ENCODE measurements around the gene AIG1. TPM values are rescaled to one million over a fixed set of nuclear protein-coding genes. Genes with fewer than 3 reads are reported as not detected.
"Not testable (repeated sequence)": the region's sequence is repeated elsewhere in the genome, so short reads cannot be mapped to it uniquely, and the experiment has no call there.

Gene AIG1
- total RNA-seq, 1 donor from 2014 or later: 42.6 TPM

DNA sequence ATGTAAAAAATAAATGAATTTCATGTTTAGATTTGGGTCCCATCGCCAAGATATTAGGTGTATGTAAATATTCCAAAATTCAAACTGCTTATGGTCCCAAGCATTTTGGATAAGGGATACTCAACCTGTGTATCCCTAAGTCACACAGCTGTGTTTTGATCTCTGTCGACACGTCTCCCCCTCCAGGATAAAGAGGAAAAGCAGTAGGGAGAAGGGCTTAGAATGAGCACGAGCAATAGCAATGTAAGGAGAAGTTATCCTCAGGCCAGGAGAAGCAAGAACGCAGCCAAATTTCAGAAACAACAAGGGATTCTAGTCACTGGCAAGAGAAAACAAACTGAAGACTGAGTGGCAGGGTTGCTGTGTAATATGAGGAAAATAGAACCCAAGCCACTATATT is 181.2 kb downstream of the AIG1 start:
- intact Hi-C loops (cut with DNase I): no loop called here
- no peak for DNase-seq (ENCODE audit: low spot score)

- DNase-seq (ENCODE audit: low spot score): no peak
- intact Hi-C loops (cut with DNase I): no loop called here
These were observed 183.1 kb downstream of the AIG1 start for GRCh38 chr6:143243786-143244185.

DNA sequence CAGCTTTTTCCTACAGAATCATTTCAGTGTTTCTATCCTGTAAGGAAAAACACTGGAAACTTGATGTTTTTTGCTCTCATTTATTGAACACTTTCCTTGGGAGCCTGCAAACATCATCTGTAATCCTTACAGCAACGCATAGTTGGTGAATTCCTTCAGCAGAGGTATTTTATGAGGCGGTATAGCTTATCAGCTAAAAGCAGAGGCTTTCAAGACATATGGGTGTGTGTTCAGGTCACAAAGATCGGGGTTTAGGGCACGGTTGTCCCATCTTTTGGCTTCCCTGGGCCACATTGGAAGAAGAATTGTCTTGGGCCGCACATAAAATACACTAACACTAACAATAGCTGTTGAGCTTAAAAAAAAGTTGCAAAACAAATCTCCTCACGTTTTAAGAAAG is 185.0 kb downstream of the AIG1 start:
- DNase-seq (ENCODE audit: low spot score): no peak
- intact Hi-C loops (cut with DNase I): no loop called here

DNA sequence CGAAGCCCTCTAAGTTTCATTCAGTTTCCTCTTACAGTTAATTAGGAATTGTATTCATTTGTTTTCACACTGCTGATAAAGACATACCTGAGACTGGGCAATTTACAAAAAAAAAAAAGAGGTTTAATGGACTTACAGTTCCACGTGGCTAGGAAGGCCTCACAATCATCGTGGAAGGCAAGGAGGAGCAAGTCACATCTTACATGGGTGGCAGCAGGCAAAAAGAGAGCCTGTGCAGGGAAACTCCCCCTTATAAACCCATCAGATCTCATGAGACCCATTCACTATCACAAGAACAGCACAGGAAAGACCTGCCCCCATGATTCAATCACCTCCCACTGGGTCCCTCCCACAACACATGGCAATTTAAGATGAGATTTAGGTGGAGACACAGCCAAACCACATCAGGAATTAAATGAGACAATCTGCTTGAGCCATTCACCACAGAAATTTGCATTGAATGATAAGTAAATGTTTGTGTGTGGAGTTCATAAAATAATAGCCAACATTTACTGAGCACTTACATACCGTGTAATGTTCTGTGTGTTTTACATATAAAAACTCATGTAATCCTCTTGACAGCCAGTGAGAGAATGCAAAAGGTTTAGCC is 185.6 kb downstream of the AIG1 start:
- DNase-seq (ENCODE audit: low spot score); intact Hi-C loops (cut with DNase I): not testable (repeated sequence)

GRCh38 chr6:143247586-143247985 is 186.9 kb downstream of the AIG1 start:
- no peak for DNase-seq (ENCODE audit: low spot score)
- intact Hi-C loops (cut with DNase I): no loop called here

GRCh38 chr6:143248359-143248758 is 187.7 kb downstream of the AIG1 start:
- intact Hi-C loops (cut with DNase I): no loop called here
- DNase-seq (ENCODE audit: low spot score): no peak

- DNase-seq (ENCODE audit: low spot score): no peak
- intact Hi-C loops (cut with DNase I): no loop called here
These were observed 190.6 kb downstream of the AIG1 start for GRCh38 chr6:143251288-143251687.

- intact Hi-C loops (cut with DNase I): no loop called here
- no peak for DNase-seq (ENCODE audit: low spot score)
These were observed 192.3 kb downstream of the AIG1 start for GRCh38 chr6:143252961-143253360.

GRCh38 chr6:143253586-143253985 is 192.9 kb downstream of the AIG1 start:
- intact Hi-C loops (cut with DNase I): no loop called here
- DNase-seq (ENCODE audit: low spot score): no peak

DNA sequence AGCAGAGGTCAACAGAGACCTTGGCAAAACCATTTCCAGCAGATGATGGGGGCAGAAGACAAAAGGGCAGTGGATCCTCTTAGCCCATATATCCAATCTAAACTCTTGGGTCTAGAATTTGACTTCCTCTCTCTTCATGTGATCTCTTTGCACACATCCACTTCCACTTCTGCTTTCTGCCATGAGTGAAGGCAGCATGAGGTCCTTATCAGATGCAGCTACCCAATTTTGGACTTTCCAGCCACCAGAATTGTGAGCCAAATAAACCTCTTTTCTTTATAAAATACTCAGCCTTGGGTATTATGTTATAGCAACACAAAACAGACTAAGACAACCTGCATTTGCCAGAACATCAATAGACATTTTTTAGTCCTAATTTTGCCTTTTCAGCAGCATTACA is 198.3 kb downstream of the AIG1 start:
- intact Hi-C loops (cut with DNase I): no loop called here
- no peak for DNase-seq (ENCODE audit: low spot score)

GRCh38 chr6:143260857-143261256 is 200.2 kb downstream of the AIG1 start:
- intact Hi-C loops (cut with DNase I): no loop called here
- DNase-seq (ENCODE audit: low spot score): no peak

DNA sequence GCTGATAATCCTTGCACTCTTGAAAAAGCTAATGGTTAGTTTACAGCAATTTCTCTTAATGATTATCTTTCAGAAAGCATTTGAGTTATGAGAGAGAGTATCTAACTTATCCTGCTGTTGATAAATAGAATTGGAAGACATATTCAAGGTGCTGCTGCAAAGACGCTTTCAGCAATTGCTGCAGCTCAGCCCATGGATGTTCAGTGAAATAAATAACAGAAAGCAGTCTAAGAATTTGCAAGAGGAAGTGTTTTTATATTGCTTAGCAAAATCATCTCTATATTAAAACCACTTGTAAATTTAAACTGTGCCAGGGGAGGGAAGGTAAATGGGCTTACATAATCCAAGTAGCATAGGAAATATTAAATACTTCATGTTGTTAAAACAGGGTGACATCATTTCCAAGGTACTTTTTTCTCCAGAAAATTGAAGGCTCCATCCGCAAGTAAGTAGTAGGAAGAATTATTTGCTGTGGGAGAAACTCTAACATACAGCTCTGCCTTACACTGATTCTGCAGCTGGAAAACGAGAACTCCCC is 201.3 kb downstream of the AIG1 start:
- no peak for DNase-seq (ENCODE audit: low spot score)
- intact Hi-C loops (cut with DNase I): no loop called here

DNA sequence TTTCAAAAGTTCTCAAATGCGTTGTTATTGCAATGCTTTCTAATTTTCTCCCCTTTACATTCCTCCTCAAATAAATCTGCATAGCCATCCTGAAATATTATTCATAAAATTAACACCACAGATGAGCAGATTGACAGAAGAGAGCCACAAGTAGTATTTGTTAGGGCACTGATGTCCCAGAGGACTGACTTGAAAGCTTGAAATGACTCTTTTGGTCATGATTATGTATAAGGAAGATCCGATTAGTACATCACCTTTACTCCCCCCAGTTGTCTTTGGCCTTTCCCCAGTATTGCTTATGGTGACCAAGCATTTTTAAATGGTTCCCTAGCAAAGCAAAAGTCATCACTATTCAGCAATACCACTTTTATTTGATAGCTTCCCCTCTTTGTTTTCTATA is 202.2 kb downstream of the AIG1 start:
- intact Hi-C loops (cut with DNase I): no loop called here
- DNase-seq (ENCODE audit: low spot score): no peak

- intact Hi-C loops (cut with DNase I): no loop called here
- no peak for DNase-seq (ENCODE audit: low spot score)
These were observed 203.7 kb downstream of the AIG1 start for GRCh38 chr6:143264379-143264778.

DNA sequence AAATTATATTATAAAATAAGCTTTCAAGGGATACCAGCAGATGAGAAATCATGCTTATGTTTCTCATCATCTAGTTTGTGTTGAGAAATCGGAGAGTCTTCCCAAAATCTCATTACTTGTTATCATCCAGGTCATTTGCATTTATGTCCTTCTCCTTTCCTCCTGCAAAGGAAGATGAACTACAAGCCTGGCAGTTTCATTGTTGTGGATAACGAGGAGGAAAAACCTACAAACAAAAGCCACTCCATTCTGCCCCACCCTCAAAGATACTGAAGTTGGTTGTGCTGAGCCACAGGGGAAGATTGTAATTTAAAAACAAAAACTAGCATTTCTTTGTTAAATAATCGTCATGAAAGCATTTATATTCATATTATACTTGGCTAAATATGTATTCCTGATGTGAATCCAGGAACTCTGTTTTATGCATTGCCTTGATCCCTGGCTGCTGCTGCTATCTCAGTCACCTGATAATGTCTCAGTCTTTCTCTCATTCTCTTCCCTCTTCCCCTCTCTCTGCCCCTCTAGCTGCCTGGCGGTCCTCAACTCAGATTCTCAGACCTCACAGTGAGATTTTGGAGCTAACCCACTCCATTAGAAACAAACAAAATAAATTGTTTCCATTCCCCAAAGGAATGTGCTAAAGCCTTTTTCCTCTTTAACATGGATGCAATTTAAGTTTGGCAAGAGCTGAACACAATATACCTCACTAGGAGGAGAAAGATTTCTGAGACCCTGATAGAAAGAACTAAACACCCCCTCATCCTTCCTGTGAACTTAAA is 204.5 kb downstream of the AIG1 start:
- DNase-seq (ENCODE audit: low spot score): no peak
- intact Hi-C loops (cut with DNase I): no loop called here

DNA sequence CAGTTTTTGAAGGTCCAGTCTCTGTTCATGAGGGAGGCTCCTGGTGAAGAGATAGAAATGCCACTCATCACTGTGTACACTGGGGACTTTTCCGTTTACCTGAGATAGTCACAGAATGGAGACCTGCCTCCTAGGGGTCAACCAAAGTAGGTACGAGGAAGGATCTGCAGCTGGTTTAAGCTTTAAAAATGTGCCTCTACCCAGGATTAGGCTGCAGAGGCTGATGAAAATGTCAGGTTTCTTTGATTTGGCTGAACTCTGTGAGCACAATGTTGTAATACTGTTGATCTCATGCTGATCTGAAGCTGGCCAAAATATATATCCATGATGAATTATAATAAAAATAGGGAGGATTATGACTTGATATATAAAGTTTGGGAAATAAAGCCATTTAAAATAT is 207.1 kb downstream of the AIG1 start:
- intact Hi-C loops (cut with DNase I): no loop called here
- no peak for DNase-seq (ENCODE audit: low spot score)

GRCh38 chr6:143268439-143268838 is 207.8 kb downstream of the AIG1 start:
- no peak for DNase-seq (ENCODE audit: low spot score)
- intact Hi-C loops (cut with DNase I): no loop called here

DNA sequence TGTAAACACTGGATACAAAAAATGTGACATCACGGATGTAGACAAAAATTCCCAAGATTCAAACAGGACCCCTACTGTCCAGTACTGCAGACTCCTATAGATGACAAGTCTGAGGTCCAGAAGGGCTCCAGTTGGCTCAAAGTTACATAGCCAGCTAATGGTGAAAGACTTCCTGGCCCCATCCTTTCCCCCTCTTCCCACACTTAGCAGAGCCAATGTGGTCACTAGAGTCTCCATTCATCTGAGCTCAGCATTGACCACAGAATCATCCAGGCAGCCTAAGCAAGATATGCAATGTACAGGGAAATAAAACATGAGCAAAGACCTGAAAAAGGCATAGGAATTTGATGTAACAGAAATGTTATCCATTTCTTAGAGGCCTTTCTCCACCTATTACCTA is 209.3 kb downstream of the AIG1 start:
- no peak for DNase-seq (ENCODE audit: low spot score)

GRCh38 chr6:143271024-143271423 is 210.3 kb downstream of the AIG1 start:
- intact Hi-C loops (cut with DNase I): no loop called here
- DNase-seq (ENCODE audit: low spot score): no peak

More for the DNA sequence above, 209.3 kb downstream of the AIG1 start:
- intact Hi-C loops (cut with DNase I): no loop called here

- intact Hi-C loops (cut with DNase I): no loop called here
- DNase-seq (ENCODE audit: low spot score): no peak
These were observed 215.7 kb downstream of the AIG1 start for GRCh38 chr6:143276436-143276835.

- no peak for DNase-seq (ENCODE audit: low spot score)
- intact Hi-C loops (cut with DNase I): no loop called here
These were observed 218.7 kb downstream of the AIG1 start for GRCh38 chr6:143279385-143279784.
